Lower leg skin (tissue), 3 donors: Measurements from ENCODE around the gene CAMTA1.

ENCODE experiments used
- CTCF ChIP-seq, 3 donors: fragments of 450-650 bp; IDR thresholded peaks; one replicate each; pipeline ENCODE4 v1.5.1; 2016; ENCODE audit warnings: antibody characterized with exemption in 3 of 3, mild to moderate bottlenecking in 3 of 3, moderate library complexity in 2 of 3
- POLR2A ChIP-seq, 2 donors: fragments of 450-650 bp; IDR thresholded peaks; one replicate each; pipeline ENCODE4 v1.6.1; 2016 to 2017; ENCODE audit warnings: antibody characterized with exemption in 2 of 2, mild to moderate bottlenecking in 1 of 2, moderate library complexity in 1 of 2

DNA sequence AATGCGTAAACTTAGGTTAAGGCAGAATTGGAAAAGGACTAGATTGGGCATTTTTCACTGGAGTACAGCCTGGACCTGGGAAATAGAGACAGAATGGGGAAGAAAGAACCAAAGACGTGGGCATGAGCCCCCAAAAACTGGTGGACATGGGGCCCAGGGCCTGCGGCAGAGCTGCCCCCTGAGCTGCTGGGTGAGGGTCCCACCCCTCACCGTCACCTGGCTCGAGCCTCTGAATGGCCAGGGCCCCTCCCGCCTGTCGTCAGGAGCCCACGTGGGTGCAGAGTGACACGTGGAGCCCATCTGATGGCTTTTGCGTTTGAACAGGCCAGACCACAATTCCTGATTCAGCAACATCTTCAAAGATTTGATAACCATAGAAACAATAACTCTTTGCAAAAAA lies 624.9 kb downstream of the CAMTA1 start:
- TF ChIP-seq CTCF (IDR thresholded peaks at IDR 0.05) (no peak), POLR2A (IDR thresholded peaks at IDR 0.05) (no peak)
